WERI-Rb-1 (cell line): ENCODE results near the gene TRIM32.

Experiments
- DNase-seq: peaks from one replicate; pipeline ENCODE4 v3.0.0-alpha.2; 2020
- H3K27ac ChIP-seq: fragments of 250-450 bp; sonication (Bioruptor Pico); 2 replicates; pipeline ENCODE4 v1.5.1; 2020; ENCODE audit warnings: mild to moderate bottlenecking, moderate library complexity
- H3K27me3 ChIP-seq: fragments of 250-450 bp; sonication (Bioruptor Pico); 2 replicates; pipeline ENCODE4 v1.5.1; 2021; ENCODE audit warnings: mild to moderate bottlenecking, low read depth, moderate library complexity; ENCODE audit not compliant: insufficient read depth, severe bottlenecking
- H3K36me3 ChIP-seq: fragments of 250-450 bp; sonication (Bioruptor Pico); 2 replicates; pipeline ENCODE4 v1.5.1; 2020; ENCODE audit warnings: mild to moderate bottlenecking, moderate library complexity
- H3K4me3 ChIP-seq: 2 replicates; pipeline ENCODE4 v1.5.1; 2011; ENCODE audit warnings: low read depth, mild to moderate bottlenecking, control low read depth, low read length
- H3K9me3 ChIP-seq: fragments of 250-450 bp; sonication (Bioruptor Pico); 2 replicates; pipeline ENCODE4 v1.5.1; 2021; ENCODE audit warnings: mild to moderate bottlenecking, moderate library complexity; ENCODE audit not compliant: severe bottlenecking
- TF ChIP-seq, protein P1 (sequence below): IDR thresholded peaks from 2 replicates; pipeline ENCODE4 v1.5.1; 2011; ENCODE audit warnings: low read depth, mild to moderate bottlenecking, control low read depth, inconsistent platforms, low read length

The TRIM32 gene

DNA sequence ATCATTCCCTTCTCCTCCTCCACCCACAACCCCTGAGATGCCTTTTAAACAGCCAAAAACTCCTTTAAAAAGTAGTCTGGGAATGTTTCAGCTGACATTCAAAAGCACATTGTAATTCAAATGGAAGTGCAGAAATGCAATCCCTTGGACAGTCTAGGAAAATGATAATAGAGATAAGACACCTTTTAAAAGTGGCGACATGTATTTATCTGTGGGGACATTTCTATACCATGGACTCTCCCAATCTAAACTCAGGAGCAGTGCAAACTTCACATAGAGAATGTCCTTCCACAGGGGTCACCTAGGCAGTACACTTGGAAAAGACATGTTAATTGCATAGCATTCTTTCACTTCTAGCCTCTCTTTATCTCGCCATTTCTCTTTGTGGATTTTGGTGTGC is 33.0 kb downstream of the TRIM32 start:
- Histone ChIP-seq H3K9me3 (no peaks in the 10 kb centered on the region), H3K36me3 (peaks cover 34% of the 10 kb centered on the region), H3K4me3 (no peak overlapping the region), H3K27ac (no peak overlapping the region), H3K27me3 (no peaks in the 10 kb centered on the region)
- TF ChIP-seq, protein P1, sequence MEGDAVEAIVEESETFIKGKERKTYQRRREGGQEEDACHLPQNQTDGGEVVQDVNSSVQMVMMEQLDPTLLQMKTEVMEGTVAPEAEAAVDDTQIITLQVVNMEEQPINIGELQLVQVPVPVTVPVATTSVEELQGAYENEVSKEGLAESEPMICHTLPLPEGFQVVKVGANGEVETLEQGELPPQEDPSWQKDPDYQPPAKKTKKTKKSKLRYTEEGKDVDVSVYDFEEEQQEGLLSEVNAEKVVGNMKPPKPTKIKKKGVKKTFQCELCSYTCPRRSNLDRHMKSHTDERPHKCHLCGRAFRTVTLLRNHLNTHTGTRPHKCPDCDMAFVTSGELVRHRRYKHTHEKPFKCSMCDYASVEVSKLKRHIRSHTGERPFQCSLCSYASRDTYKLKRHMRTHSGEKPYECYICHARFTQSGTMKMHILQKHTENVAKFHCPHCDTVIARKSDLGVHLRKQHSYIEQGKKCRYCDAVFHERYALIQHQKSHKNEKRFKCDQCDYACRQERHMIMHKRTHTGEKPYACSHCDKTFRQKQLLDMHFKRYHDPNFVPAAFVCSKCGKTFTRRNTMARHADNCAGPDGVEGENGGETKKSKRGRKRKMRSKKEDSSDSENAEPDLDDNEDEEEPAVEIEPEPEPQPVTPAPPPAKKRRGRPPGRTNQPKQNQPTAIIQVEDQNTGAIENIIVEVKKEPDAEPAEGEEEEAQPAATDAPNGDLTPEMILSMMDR: no peak
- no peak for DNase-seq

DNA sequence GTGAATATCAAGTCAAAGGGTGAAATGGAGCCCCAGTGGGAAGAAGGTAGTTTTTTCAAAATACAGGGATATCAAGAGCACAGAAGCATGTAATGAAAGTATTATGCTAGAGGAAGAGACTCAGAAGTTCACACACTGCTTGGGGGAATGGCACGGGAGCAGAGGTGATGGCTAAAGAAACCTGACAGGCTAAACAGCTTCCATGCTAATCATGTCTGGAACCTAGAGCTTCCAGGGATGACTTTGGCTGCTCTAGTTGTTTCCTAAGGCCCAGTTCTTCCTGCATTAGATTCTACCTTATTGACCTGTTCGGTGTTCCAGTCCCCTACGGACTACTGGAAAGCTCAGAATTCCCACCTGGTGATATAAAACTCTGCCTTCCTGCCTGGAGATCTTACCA is 34.3 kb downstream of the TRIM32 start:
- Histone ChIP-seq H3K36me3 (peaks cover 43% of the 10 kb centered on the region), H3K4me3 (no peak overlapping the region), H3K9me3 (no peaks in the 10 kb centered on the region), H3K27ac (no peak overlapping the region), H3K27me3 (no peaks in the 10 kb centered on the region)
- TF ChIP-seq, protein P1: no peak
- DNase-seq: no peak

DNA sequence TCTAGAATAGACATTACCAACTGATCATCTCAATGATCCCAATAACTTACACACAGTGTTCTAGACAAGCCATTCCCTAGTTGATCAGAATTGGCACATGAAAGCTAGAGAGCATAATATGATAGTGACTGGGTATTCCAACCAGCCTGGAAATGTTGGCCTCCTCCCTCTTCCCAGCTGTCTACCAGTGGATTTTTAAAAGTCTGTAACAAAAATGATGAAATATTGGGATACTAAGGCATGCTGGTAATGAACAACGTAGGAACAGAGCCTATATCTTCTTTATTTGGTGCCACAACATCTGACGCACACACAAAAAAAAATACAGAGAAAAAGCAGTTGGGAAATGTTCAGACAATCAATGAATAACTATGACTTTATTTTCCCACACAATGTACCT is 34.8 kb downstream of the TRIM32 start:
- no peak overlapping the region for H3K4me3 ChIP-seq
- no peaks in the 10 kb centered on the region for H3K9me3 ChIP-seq
- H3K27me3 ChIP-seq: no peaks in the 10 kb centered on the region
- H3K36me3 ChIP-seq: peaks cover 46% of the 10 kb centered on the region
- TF ChIP-seq, protein P1: no peak
- H3K27ac ChIP-seq: no peak overlapping the region
- DNase-seq: no peak

DNA sequence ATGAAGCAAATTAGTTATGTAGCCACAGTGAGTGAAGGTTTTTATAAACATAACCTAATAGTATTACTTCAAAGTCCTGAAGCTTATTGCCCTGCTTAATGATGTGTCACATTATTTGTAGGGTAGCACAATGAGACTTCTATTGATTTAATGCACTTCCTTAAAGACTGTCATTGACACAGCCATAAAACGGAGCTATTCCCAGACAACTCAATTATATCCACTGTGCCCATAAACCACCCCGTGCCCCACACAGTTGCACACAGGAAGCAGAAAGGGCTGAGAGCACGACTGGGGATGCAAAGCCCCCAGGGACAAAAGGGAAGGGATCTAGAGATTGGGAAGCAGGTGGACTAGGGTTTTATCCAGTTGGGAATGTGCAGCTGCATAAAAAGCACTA is 37.0 kb downstream of the TRIM32 start:
- DNase-seq: no peak
- H3K4me3 ChIP-seq: no peak overlapping the region
- TF ChIP-seq, protein P1: no peak
- no peak overlapping the region for H3K27ac ChIP-seq
- no peaks in the 10 kb centered on the region for H3K27me3 ChIP-seq
- H3K36me3 ChIP-seq: peaks cover 50% of the 10 kb centered on the region
- H3K9me3 ChIP-seq: no peaks in the 10 kb centered on the region

DNA sequence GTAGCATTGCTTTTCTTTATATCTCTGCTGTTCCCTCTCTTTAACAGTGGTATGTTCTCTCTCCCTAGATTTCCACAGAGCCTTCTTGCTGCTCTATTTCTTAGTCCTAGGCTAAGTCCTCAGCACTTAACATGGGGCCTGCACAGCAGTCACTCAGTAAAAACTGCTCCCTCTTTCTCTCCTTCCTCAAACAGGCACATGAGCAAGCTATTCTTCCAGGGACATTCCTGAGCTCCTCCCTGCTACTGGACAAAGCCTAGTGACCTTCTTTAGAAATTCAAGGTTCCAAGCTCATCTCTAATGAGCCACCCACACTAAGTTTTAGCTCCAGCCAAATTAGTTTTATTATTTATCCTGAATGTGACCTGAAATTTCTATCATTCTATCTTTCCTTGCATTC is 39.5 kb downstream of the TRIM32 start:
- Histone ChIP-seq H3K27ac (no peak overlapping the region), H3K27me3 (no peaks in the 10 kb centered on the region), H3K4me3 (no peak overlapping the region), H3K36me3 (peaks cover 41% of the 10 kb centered on the region), H3K9me3 (no peaks in the 10 kb centered on the region)
- TF ChIP-seq, protein P1: no peak
- DNase-seq: no peak

DNA sequence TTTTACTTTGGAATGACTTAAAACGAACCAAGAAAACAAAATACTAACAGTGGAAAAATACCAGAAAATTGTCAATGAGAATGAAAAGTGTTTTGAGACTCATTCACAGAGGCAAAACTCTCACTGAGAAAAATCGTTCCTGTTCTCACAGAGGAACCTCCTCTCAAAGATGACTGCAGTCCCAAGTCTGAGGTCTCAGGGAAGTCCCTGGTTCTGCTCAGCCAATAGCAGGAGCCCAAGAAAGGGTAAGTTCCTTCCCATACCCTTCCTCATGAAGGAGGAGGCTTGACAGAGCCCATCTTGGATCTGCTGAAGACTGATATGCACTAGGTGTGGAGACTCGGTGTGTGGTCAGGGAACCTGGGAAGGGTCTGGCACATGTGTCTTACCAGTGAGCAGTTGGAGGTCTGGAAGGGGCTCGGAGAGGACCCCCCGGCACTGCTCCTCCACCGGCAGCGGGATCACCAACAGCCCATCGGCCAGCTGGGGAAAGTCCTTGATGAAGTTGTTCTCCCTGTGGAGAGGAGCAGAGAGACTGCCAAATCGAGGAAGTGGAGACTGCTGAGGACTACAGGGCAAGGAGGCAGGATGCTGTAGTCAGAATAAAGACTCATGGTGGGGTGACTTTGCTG is 46.0 kb downstream of the TRIM32 start:
- no peaks in the 10 kb centered on the region for H3K9me3 ChIP-seq
- no peak overlapping the region for H3K4me3 ChIP-seq
- H3K27ac ChIP-seq: no peak overlapping the region
- TF ChIP-seq, protein P1: no peak
- no peaks in the 10 kb centered on the region for H3K27me3 ChIP-seq
- no peak for DNase-seq
- H3K36me3 ChIP-seq: peaks cover 2% of the 10 kb centered on the region; the same call in 1 of the 2 replicates
